ENCODE measurements around the gene C5orf24. TPM values are rescaled to one million over a fixed set of nuclear protein-coding genes. Genes with fewer than 3 reads are reported as not detected.

Gene C5orf24
- total RNA-seq, 3 donors from 2014 or later (not counting 1 experiment from before 2014, with no cell fraction given) = 42.7 to 49.8 (median 44.7) TPM

DNA sequence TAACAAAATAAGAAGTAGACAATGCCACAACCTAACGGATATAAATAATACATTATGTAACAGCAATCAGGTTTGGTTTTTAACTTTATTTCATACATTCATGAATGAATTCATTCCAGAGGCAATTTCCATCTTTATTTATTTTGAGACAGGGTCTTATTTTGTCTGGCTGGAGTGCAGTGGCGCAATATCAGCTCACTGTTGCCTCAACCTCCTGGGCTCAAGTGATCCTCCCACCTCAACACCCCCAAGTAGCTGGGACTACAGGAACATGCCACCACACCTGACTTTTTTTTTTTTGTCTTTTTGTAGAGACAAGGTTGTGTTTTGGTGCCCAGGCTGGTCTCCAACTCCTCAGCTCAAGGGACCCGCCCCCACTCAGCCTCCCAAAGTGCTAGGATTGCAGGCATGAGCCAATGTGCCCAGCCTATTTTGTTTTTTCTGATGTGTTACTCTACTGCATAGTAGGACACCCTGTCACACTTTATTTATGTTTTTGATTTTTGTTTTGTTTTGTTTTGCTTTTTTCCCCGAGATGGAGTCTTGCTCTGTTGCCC, 26.3 kb upstream of the C5orf24 start:
- Histone ChIP-seq H3K27ac (ENCODE audit: low read length) (no peak overlapping the region), H3K9me3 (ENCODE audit: control insufficient read depth, insufficient read depth, low read length) (no peaks in the 10 kb centered on the region), H3K4me3 (ENCODE audit: low read length) (no peak overlapping the region), H3K36me3 (ENCODE audit: control insufficient read depth, insufficient read depth, low read length) (peaks cover 59% of the 10 kb centered on the region), H3K27me3 (ENCODE audit: control insufficient read depth, insufficient read depth, low read length) (no peaks in the 10 kb centered on the region), H3K4me1 (ENCODE audit: control insufficient read depth, insufficient read depth, low read length) (no peaks in the 10 kb centered on the region)
- no peak overlapping the region for H3K4me3 Mint-ChIP-seq
- intact Hi-C loops (cut with micrococcal nuclease) = no loop called here
- H3K27me3 Mint-ChIP-seq (ENCODE audit: low read depth in 2 of 2) = no peaks in the 10 kb centered on the region
- no peak for DNase-seq
- WGBS (ENCODE audit: insufficient coverage) = 92% methylated on average over 3 of the region's 4 CpGs
- H3K9me3 Mint-ChIP-seq = no peaks in the 10 kb centered on the region
- H3K36me3 Mint-ChIP-seq = peaks cover 7% of the 10 kb centered on the region
- H3K27ac Mint-ChIP-seq = no peak overlapping the region
- ATAC-seq = no peak
- TF ChIP-seq, protein P1, sequence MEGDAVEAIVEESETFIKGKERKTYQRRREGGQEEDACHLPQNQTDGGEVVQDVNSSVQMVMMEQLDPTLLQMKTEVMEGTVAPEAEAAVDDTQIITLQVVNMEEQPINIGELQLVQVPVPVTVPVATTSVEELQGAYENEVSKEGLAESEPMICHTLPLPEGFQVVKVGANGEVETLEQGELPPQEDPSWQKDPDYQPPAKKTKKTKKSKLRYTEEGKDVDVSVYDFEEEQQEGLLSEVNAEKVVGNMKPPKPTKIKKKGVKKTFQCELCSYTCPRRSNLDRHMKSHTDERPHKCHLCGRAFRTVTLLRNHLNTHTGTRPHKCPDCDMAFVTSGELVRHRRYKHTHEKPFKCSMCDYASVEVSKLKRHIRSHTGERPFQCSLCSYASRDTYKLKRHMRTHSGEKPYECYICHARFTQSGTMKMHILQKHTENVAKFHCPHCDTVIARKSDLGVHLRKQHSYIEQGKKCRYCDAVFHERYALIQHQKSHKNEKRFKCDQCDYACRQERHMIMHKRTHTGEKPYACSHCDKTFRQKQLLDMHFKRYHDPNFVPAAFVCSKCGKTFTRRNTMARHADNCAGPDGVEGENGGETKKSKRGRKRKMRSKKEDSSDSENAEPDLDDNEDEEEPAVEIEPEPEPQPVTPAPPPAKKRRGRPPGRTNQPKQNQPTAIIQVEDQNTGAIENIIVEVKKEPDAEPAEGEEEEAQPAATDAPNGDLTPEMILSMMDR (IDR thresholded peaks at IDR 0.05) = no peak
- H3K4me1 Mint-ChIP-seq = no peaks in the 10 kb centered on the region

DNA sequence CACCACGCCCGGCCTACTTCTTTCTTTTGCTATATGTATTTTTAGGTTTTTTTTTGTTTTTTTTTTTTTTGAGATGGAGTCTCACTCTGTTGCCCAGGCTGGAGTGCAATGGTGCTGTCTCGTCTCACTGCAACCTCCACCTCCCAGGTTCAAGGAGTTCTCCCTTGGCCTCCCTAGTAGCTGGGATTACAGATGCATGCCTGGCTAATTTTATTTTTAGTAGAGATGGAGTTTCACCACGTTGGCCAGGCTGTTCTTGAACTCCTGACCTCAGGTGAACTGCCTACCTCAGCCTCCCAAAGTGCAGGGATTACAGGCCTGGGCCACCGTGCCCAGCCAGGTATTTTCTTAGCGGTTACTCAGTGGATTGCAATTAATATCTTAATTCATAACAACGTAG, 23.9 kb upstream of the C5orf24 start:
- Histone ChIP-seq H3K36me3 (ENCODE audit: control insufficient read depth, insufficient read depth, low read length) (peaks cover 59% of the 10 kb centered on the region), H3K4me1 (ENCODE audit: control insufficient read depth, insufficient read depth, low read length) (no peaks in the 10 kb centered on the region), H3K27me3 (ENCODE audit: control insufficient read depth, insufficient read depth, low read length) (no peaks in the 10 kb centered on the region), H3K9me3 (ENCODE audit: control insufficient read depth, insufficient read depth, low read length) (no peaks in the 10 kb centered on the region), H3K27ac (ENCODE audit: low read length) (no peak overlapping the region), H3K4me3 (ENCODE audit: low read length) (no peak overlapping the region)
- Mint-ChIP-seq H3K4me3 (no peak overlapping the region), H3K27me3 (ENCODE audit: low read depth in 2 of 2) (no peaks in the 10 kb centered on the region), H3K36me3 (peaks cover 4% of the 10 kb centered on the region), H3K9me3 (no peaks in the 10 kb centered on the region), H3K4me1 (no peaks in the 10 kb centered on the region), H3K27ac (no peak overlapping the region)
- TF ChIP-seq, protein P1 (IDR thresholded peaks at IDR 0.05) = no peak
- intact Hi-C loops (cut with micrococcal nuclease) = no loop called here
- WGBS (ENCODE audit: insufficient coverage) = 83% methylated on average over 3 of the region's 7 CpGs
- ATAC-seq (no peak), DNase-seq (no peak)

DNA sequence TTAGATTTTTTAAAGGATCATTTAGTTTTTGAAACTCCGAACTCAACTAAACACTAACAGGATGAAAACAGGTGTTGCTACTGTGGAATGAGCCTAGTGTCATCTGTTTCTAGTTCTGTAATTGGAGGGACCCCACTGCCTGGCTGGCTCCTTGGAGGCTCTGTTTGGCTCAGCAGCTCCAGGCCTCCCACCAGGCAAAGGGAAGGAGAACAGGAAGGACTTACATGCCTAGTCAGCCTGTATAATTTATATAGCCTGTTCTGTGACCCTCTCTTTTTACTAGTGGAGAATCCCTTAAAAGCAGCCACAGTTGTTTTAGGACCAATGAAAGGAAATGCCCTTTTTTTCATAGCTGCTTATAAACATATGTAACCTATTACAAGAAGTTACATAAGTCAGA, 21.1 kb upstream of the C5orf24 start:
- H3K27me3 ChIP-seq (ENCODE audit: control insufficient read depth, insufficient read depth, low read length) = no peaks in the 10 kb centered on the region
- ATAC-seq (no peak), DNase-seq (no peak)
- peaks cover 59% of the 10 kb centered on the region for H3K36me3 ChIP-seq (ENCODE audit: control insufficient read depth, insufficient read depth, low read length)
- no peaks in the 10 kb centered on the region for H3K27me3 Mint-ChIP-seq (ENCODE audit: low read depth in 2 of 2)
- no peak overlapping the region for H3K4me3 Mint-ChIP-seq
- H3K9me3 ChIP-seq (ENCODE audit: control insufficient read depth, insufficient read depth, low read length) = no peaks in the 10 kb centered on the region
- H3K4me1 ChIP-seq (ENCODE audit: control insufficient read depth, insufficient read depth, low read length) = no peaks in the 10 kb centered on the region
- TF ChIP-seq, protein P1 (IDR thresholded peaks at IDR 0.05) = no peak
- H3K9me3 Mint-ChIP-seq = no peaks in the 10 kb centered on the region
- no peaks in the 10 kb centered on the region for H3K36me3 Mint-ChIP-seq
- intact Hi-C loops (cut with micrococcal nuclease) = no loop called here
- H3K27ac Mint-ChIP-seq = no peak overlapping the region
- WGBS (ENCODE audit: insufficient coverage) = 100% methylated on average over 1 of the region's 1 CpG
- no peak overlapping the region for H3K27ac ChIP-seq (ENCODE audit: low read length)
- no peak overlapping the region for H3K4me3 ChIP-seq (ENCODE audit: low read length)
- no peaks in the 10 kb centered on the region for H3K4me1 Mint-ChIP-seq

DNA sequence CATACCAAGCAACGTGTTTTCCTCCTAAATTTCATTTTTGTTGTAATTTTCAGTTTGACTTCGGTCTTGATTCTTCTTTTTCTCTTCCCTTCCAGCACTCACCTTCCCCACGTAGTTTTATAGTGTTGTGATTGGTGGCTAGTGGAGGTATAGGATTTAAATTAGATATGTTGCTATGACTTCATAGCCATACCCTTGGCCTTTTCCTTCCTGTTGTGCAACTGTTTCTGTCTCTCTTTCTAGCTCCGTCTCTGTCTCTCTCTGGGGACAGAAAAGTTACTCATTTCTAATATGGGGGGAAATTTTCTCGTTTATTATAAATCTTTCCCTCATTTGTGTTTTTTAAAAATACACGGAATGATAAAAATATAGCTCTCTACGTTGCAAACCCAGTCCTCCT, 20.6 kb upstream of the C5orf24 start:
- WGBS (ENCODE audit: insufficient coverage) = 94% methylated on average over 2 of the region's 7 CpGs
- Mint-ChIP-seq H3K9me3 (no peaks in the 10 kb centered on the region), H3K4me3 (no peak overlapping the region), H3K4me1 (no peaks in the 10 kb centered on the region), H3K27ac (no peak overlapping the region), H3K36me3 (no peaks in the 10 kb centered on the region), H3K27me3 (ENCODE audit: low read depth in 2 of 2) (no peaks in the 10 kb centered on the region)
- ATAC-seq (no peak), DNase-seq (no peak)
- peaks cover 56% of the 10 kb centered on the region for H3K36me3 ChIP-seq (ENCODE audit: control insufficient read depth, insufficient read depth, low read length)
- H3K4me3 ChIP-seq (ENCODE audit: low read length) = no peak overlapping the region
- H3K9me3 ChIP-seq (ENCODE audit: control insufficient read depth, insufficient read depth, low read length) = no peaks in the 10 kb centered on the region
- no peak overlapping the region for H3K27ac ChIP-seq (ENCODE audit: low read length)
- TF ChIP-seq, protein P1 (IDR thresholded peaks at IDR 0.05) = no peak
- intact Hi-C loops (cut with micrococcal nuclease) = no loop called here
- no peaks in the 10 kb centered on the region for H3K4me1 ChIP-seq (ENCODE audit: control insufficient read depth, insufficient read depth, low read length)
- no peaks in the 10 kb centered on the region for H3K27me3 ChIP-seq (ENCODE audit: control insufficient read depth, insufficient read depth, low read length)

All from natural killer cell (primary cell).